Lower leg skin (tissue), 3 donors: ENCODE data around the gene DCTN5.

Source experiments
- POLR2A ChIP-seq, 2 donors: fragments of 450-650 bp; IDR thresholded peaks; one replicate each; pipeline ENCODE4 v1.6.1; 2016 to 2017; ENCODE audit warnings: antibody characterized with exemption in 2 of 2, mild to moderate bottlenecking in 1 of 2, moderate library complexity in 1 of 2
- TF ChIP-seq, protein P1 (sequence below), 3 donors: fragments of 450-650 bp; IDR thresholded peaks; one replicate each; pipeline ENCODE4 v1.5.1; 2016; ENCODE audit warnings: antibody characterized with exemption in 3 of 3, mild to moderate bottlenecking in 3 of 3, moderate library complexity in 2 of 3

DNA sequence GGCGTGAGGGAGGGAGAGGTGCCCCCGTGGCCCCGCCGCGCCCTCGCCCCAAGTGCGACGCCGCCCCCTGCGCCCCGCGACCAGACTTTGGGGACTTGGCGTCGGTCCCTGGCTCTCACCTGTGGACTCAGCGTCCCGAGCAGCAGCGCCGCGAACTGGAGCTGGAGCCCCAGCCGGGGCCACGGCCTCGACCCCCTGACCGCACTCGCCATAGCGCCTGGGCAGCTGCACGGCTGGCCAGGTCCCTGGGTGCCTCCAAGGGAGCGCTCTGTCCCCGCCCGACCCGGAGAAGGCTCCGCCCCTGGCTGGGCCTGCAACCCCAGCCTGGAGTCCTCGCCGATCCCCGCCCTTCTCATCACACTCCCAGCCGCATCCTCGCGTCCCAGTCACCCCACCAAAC is 71.7 kb downstream of the DCTN5 start, which contains the start of gene ERN2:
- no peak for TF ChIP-seq POLR2A (IDR thresholded peaks at IDR 0.05)
- TF ChIP-seq, protein P1, sequence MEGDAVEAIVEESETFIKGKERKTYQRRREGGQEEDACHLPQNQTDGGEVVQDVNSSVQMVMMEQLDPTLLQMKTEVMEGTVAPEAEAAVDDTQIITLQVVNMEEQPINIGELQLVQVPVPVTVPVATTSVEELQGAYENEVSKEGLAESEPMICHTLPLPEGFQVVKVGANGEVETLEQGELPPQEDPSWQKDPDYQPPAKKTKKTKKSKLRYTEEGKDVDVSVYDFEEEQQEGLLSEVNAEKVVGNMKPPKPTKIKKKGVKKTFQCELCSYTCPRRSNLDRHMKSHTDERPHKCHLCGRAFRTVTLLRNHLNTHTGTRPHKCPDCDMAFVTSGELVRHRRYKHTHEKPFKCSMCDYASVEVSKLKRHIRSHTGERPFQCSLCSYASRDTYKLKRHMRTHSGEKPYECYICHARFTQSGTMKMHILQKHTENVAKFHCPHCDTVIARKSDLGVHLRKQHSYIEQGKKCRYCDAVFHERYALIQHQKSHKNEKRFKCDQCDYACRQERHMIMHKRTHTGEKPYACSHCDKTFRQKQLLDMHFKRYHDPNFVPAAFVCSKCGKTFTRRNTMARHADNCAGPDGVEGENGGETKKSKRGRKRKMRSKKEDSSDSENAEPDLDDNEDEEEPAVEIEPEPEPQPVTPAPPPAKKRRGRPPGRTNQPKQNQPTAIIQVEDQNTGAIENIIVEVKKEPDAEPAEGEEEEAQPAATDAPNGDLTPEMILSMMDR (IDR thresholded peaks at IDR 0.05) = no peak
